Measurements from ENCODE around the gene MMS22L. TPM values are rescaled to one million over a fixed set of nuclear protein-coding genes. Genes with fewer than 3 reads are reported as not detected.
A peak's percentile ranks its signal among the peaks of the same experiment; 100 is the strongest.

MMS22L gene
- 10 to 100 TPM in 2 of 3 donors, 1 to 10 TPM in 1; 9.1 to 14.3 (median 11.7) TPM for total RNA-seq
- 22.2 TPM for total RNA-seq (2013)

- no peak for TF ChIP-seq CTCF (IDR thresholded peaks at IDR 0.05)
- Mint-ChIP-seq H3K27me3 (ENCODE audit: low read depth in 2 of 2) (peaks cover 0 to 6% of the 10 kb centered on the region in 2 donors), H3K4me3 (peak within 1 kb of the TSS; percentile 95), H3K4me1 (peaks cover 17 to 20% of the 10 kb centered on the region in 2 donors), H3K36me3 (no peaks in the 10 kb centered on the region), H3K27ac (peak within 1 kb of the TSS; percentile 72 to 84), H3K9me3 (no peaks in the 10 kb centered on the region)
- Histone ChIP-seq H3K27ac (ENCODE audit: low read length) (peak within 1 kb of the TSS; percentile 23), H3K9me3 (ENCODE audit: control insufficient read depth, insufficient read depth, low read length) (no peaks in the 10 kb centered on the region), H3K4me3 (ENCODE audit: low read length) (peak within 1 kb of the TSS; percentile 92), H3K36me3 (ENCODE audit: control insufficient read depth, insufficient read depth, low read length) (no peaks in the 10 kb centered on the region), H3K4me1 (ENCODE audit: control insufficient read depth, insufficient read depth, low read length) (peaks cover 2% of the 10 kb centered on the region), H3K27me3 (ENCODE audit: control insufficient read depth, insufficient read depth, low read length) (no peaks in the 10 kb centered on the region)
- ATAC-seq (peak; percentile 97 to 98 (median 97)), DNase-seq (peak; percentile 85 to 98)
- intact Hi-C loops (cut with micrococcal nuclease): loop anchor here (2.0 to 10.0 kb wide), 3 partner anchors 358 to 1706 kb away; partner anchors contain the start of genes KLHL32, MANEA and NDUFAF4
- WGBS (ENCODE audit: insufficient coverage): under 1% methylated on average over 67 of the region's 67 CpGs
These were observed at the start of gene MMS22L for GRCh38 chr6:97282726-97283617. MMS22L (minus strand) TSS chr6:97283216; CDS start chr6:97282477, 739 bp downstream.

GRCh38 chr6:97322811-97323210, 39.8 kb upstream of the MMS22L start:
- H3K4me3 Mint-ChIP-seq: no peak overlapping the region
- H3K27ac Mint-ChIP-seq: no peak overlapping the region
- H3K4me3 ChIP-seq (ENCODE audit: low read length): no peak overlapping the region
- no peak for DNase-seq
- no peaks in the 10 kb centered on the region for H3K27me3 Mint-ChIP-seq (ENCODE audit: low read depth in 2 of 2)
- H3K27me3 ChIP-seq (ENCODE audit: control insufficient read depth, insufficient read depth, low read length): no peaks in the 10 kb centered on the region
- no peak for ATAC-seq
- H3K4me1 Mint-ChIP-seq: no peaks in the 10 kb centered on the region
- no peaks in the 10 kb centered on the region for H3K9me3 Mint-ChIP-seq
- no peak for TF ChIP-seq CTCF (IDR thresholded peaks at IDR 0.05)
- WGBS (ENCODE audit: insufficient coverage): 92% methylated on average over 1 of the region's 1 CpG
- H3K36me3 ChIP-seq (ENCODE audit: control insufficient read depth, insufficient read depth, low read length): no peaks in the 10 kb centered on the region
- H3K9me3 ChIP-seq (ENCODE audit: control insufficient read depth, insufficient read depth, low read length): no peaks in the 10 kb centered on the region
- H3K27ac ChIP-seq (ENCODE audit: low read length): no peak overlapping the region
- H3K36me3 Mint-ChIP-seq: no peaks in the 10 kb centered on the region
- intact Hi-C loops (cut with micrococcal nuclease): no loop called here
- H3K4me1 ChIP-seq (ENCODE audit: control insufficient read depth, insufficient read depth, low read length): no peaks in the 10 kb centered on the region

GRCh38 chr6:97322226-97322625, 39.2 kb upstream of the MMS22L start:
- ATAC-seq (no peak), DNase-seq (no peak)
- H3K9me3 Mint-ChIP-seq: no peaks in the 10 kb centered on the region
- intact Hi-C loops (cut with micrococcal nuclease): no loop called here
- no peaks in the 10 kb centered on the region for H3K9me3 ChIP-seq (ENCODE audit: control insufficient read depth, insufficient read depth, low read length)
- H3K27me3 Mint-ChIP-seq (ENCODE audit: low read depth in 2 of 2): no peaks in the 10 kb centered on the region
- no peaks in the 10 kb centered on the region for H3K36me3 ChIP-seq (ENCODE audit: control insufficient read depth, insufficient read depth, low read length)
- H3K27ac Mint-ChIP-seq: no peak overlapping the region
- H3K4me3 ChIP-seq (ENCODE audit: low read length): no peak overlapping the region
- no peaks in the 10 kb centered on the region for H3K4me1 ChIP-seq (ENCODE audit: control insufficient read depth, insufficient read depth, low read length)
- 89% methylated on average over 1 of the region's 1 CpG for WGBS (ENCODE audit: insufficient coverage)
- H3K27me3 ChIP-seq (ENCODE audit: control insufficient read depth, insufficient read depth, low read length): no peaks in the 10 kb centered on the region
- H3K4me3 Mint-ChIP-seq: no peak overlapping the region
- no peak overlapping the region for H3K27ac ChIP-seq (ENCODE audit: low read length)
- H3K36me3 Mint-ChIP-seq: no peaks in the 10 kb centered on the region
- H3K4me1 Mint-ChIP-seq: no peaks in the 10 kb centered on the region
- no peak for TF ChIP-seq CTCF (IDR thresholded peaks at IDR 0.05)

Measured in natural killer cell (primary cell).